GM06990 (cell line): ENCODE results near the gene ASB7.

Source experiments
- DNase-seq: peaks from one replicate; pipeline ENCODE4 v3.0.0-alpha.2; 2011; ENCODE audit not compliant: insufficient read length; ENCODE audit errors: extremely low read depth
- H3K27me3 ChIP-seq: replicated peaks from 2 replicates; pipeline ENCODE4 v1.6.0; 2011; ENCODE audit warnings: low read length; ENCODE audit not compliant: control insufficient read depth, insufficient read depth
- H3K36me3 ChIP-seq: 2 replicates; pipeline ENCODE4 v1.5.1; 2011; ENCODE audit warnings: low read length; ENCODE audit not compliant: control insufficient read depth, insufficient read depth
- H3K4me3 ChIP-seq: replicated peaks from 2 replicates; pipeline ENCODE4 v1.5.1; 2011; ENCODE audit warnings: low read depth, mild to moderate bottlenecking, control low read depth, low read length
- CTCF ChIP-seq: IDR thresholded peaks from 2 replicates; pipeline ENCODE4 v1.5.1; 2011; ENCODE audit warnings: low read length, control low read depth, mild to moderate bottlenecking, inconsistent platforms; ENCODE audit not compliant: insufficient read depth, poor library complexity, severe bottlenecking

Gene ASB7

GRCh38 chr15:100680726-100681125 is 78.3 kb downstream of the ASB7 start:
- DNase-seq, result no peak
- no peaks in the 10 kb centered on the region for H3K36me3 ChIP-seq
- TF ChIP-seq CTCF, result no peak
- no peak overlapping the region for H3K4me3 ChIP-seq
- H3K27me3 ChIP-seq, result no peaks in the 10 kb centered on the region

GRCh38 chr15:100681335-100681746 is 79.0 kb downstream of the ASB7 start:
- no peak for DNase-seq
- no peak for TF ChIP-seq CTCF
- no peak overlapping the region for H3K4me3 ChIP-seq
- no peaks in the 10 kb centered on the region for H3K36me3 ChIP-seq
- H3K27me3 ChIP-seq, result no peaks in the 10 kb centered on the region; the same call in 1 of the 2 replicates

GRCh38 chr15:100682468-100682867 is 80.1 kb downstream of the ASB7 start:
- no peak for TF ChIP-seq CTCF
- Histone ChIP-seq H3K4me3 (no peak overlapping the region), H3K36me3 (no peaks in the 10 kb centered on the region), H3K27me3 (no peaks in the 10 kb centered on the region; the same call in 1 of the 2 replicates)
- no peak for DNase-seq

GRCh38 chr15:100683434-100683833 is 81.0 kb downstream of the ASB7 start:
- TF ChIP-seq CTCF, result no peak
- no peak for DNase-seq
- Histone ChIP-seq H3K27me3 (no peaks in the 10 kb centered on the region; the same call in 1 of the 2 replicates), H3K4me3 (no peak overlapping the region), H3K36me3 (no peaks in the 10 kb centered on the region)

- Histone ChIP-seq H3K4me3 (no peak overlapping the region), H3K36me3 (no peaks in the 10 kb centered on the region), H3K27me3 (no peaks in the 10 kb centered on the region; the same call in 1 of the 2 replicates)
- no peak for DNase-seq
- no peak for TF ChIP-seq CTCF
Observed at GRCh38 chr15:100684591-100684990, 82.2 kb downstream of the ASB7 start.
